Measurements from ENCODE around the gene MLH3.
"Not testable (repeated sequence)": the region's sequence is repeated elsewhere in the genome, so short reads cannot be mapped to it uniquely, and the experiment has no call there.

Gene MLH3

DNA sequence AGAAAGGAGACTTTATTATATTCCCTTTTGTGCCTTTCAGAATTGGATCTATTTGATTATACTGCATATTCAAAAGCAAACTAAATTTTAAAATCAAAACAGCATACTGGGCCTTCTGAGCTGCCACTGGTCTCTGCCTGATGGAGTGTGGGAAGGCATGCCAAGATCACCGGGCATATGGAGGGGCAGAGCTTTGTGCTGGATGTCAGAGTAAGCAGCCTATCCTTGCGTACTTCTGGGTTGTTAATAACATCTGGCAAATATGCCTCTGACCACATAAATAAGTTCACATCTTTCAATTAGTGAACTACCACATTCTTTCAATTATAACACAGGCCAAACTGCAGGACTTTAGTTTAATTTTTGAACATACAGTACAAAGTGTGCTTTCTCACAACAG, 18.3 kb downstream of the MLH3 start:
- in situ Hi-C loops (cut with MboI; ENCODE audit: low sequenced_read_pairs) = no loop called here

DNA sequence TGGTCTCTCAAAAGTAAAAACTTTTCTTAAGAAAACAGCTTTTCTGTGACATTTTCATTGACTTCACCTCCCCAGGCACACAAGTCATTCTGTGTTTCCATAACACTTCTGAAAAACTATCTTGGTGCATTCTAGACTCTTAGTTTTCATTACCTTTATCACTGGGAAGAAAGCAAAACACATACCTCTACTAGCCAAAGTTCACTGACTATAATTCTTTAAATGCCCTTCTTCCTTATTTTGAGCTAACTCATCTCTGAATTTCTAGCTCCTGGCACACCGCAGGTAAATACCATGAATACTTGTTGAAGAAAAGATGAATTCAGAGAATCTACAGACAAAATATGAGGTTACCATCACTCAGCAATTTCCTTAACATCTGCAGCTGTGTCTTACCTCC, 21.1 kb downstream of the MLH3 start:
- in situ Hi-C loops (cut with MboI; ENCODE audit: low sequenced_read_pairs) = no loop called here

- in situ Hi-C loops (cut with MboI; ENCODE audit: low sequenced_read_pairs) = no loop called here
Measured at GRCh38 chr14:75025876-75026275, 25.4 kb downstream of the MLH3 start.

DNA sequence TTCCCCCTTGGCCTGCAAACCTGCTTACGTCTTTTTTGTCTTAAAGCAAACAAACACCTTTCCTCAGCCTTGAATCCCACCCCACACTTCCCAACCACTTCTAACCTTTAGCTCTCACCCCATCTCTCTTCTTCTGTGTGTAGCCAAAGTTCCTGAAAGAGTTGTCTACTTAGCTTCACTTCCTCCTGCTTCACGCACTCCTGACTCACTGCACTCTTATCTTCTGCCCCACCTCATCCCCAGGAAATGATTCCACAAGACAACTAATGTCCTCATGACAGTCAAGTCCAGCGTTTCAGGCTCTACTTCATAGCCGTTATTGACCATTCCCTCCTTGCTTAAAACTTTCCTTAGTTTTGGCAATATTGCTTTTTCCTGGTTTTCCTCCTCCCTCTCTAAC, 26.2 kb downstream of the MLH3 start:
- in situ Hi-C loops (cut with MboI; ENCODE audit: low sequenced_read_pairs) = no loop called here

GRCh38 chr14:75023108-75023507, 28.2 kb downstream of the MLH3 start:
- in situ Hi-C loops (cut with MboI; ENCODE audit: low sequenced_read_pairs) = no loop called here

DNA sequence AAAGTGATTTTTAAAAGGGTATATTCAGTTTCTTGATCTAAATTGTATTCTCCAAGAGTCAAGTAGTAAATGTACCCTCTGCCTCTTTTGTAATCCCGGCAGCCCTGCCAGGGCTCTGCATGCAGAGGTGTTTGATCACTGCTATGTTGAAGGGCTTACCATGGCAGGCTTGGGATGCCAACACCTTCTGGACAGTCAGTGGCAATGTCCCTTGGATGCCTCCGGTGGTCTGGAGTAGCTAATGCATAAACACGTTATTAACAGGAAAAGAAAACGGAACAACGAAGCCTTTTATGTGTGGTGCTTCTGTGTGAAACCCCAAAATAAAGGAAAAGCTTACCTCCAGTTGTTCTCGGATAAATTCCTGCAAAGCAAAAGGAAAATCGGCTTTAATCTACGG, 28.6 kb downstream of the MLH3 start:
- in situ Hi-C loops (cut with MboI; ENCODE audit: low sequenced_read_pairs) = no loop called here

- in situ Hi-C loops (cut with MboI; ENCODE audit: low sequenced_read_pairs) = no loop called here
Measured at GRCh38 chr14:75018694-75019093, 32.6 kb downstream of the MLH3 start.

DNA sequence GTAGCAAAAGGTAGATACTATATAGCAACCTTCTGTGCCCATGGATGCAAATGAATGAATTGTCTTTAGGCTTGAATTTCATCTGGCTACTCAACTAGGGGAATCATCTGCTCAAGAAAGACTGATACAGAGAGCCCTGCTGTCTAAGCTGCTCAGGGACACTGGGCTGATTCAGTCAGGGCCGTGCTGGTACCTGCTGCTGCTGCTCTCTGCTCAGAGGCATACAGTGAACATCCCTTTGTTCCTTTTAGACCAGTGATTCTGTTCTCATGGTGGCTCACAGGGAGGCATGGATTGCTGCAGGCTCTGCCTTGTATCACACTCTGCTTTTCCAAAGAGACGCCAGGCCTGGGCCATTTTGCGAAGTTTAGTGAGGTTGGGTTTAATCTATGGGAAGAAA, 34.5 kb downstream of the MLH3 start:
- in situ Hi-C loops (cut with MboI; ENCODE audit: low sequenced_read_pairs) = no loop called here

DNA sequence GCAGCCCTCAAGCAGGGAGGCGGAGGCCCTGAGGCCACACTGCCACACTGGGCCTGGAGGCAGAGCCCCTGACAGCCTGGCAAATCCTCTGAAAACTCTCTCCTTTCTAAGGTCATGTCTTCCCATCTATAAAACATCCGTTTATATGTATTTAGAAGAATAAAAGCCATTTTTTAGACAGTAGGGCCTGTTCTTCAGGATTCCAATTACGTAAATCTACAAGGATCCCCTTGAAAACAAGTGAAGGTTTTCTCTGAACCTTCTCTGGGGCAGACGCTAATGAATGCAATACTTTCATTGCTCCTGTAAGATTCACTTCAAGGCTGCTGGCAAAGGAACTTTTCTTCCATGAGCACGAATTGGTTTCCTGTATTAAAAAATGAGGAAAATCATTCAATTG, 35.8 kb downstream of the MLH3 start:
- in situ Hi-C loops (cut with MboI; ENCODE audit: low sequenced_read_pairs) = no loop called here

GRCh38 chr14:75013290-75013689, 38.0 kb downstream of the MLH3 start:
- in situ Hi-C loops (cut with MboI; ENCODE audit: low sequenced_read_pairs) = no loop called here

DNA sequence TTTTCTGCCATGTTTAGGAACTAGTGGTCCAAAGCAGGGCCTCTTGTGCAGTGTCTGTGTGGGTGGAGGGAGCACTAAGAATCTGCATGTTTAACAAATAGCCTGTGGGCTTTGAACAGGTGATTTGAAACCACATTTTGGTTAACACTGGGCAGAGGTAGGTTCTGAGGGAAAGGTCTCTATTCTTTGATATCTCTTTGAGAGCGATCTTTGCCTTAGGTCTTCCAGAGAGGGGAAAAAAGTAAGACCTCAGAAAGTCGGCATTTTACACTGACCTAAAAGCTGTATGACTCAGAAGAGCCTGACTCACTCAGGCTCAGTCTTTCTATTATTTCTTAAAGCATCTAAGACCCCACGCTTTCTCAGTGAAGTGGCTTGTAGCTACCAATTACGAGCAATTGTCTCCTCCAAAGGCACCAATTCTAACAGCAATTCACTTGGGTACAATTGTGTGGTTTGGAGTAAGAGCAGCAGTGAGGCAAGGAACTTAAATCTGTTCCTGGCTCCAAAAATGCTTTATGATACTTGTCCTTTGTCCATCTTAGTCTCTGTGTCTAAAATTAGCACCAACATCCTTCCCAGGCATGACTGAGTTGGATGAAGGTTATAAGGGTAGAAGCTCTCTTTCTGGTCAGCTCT, 39.8 kb downstream of the MLH3 start:
- in situ Hi-C loops (cut with MboI; ENCODE audit: low sequenced_read_pairs) = no loop called here

- in situ Hi-C loops (cut with MboI; ENCODE audit: low sequenced_read_pairs) = no loop called here
Measured at GRCh38 chr14:75010472-75011093, 40.7 kb downstream of the MLH3 start.

DNA sequence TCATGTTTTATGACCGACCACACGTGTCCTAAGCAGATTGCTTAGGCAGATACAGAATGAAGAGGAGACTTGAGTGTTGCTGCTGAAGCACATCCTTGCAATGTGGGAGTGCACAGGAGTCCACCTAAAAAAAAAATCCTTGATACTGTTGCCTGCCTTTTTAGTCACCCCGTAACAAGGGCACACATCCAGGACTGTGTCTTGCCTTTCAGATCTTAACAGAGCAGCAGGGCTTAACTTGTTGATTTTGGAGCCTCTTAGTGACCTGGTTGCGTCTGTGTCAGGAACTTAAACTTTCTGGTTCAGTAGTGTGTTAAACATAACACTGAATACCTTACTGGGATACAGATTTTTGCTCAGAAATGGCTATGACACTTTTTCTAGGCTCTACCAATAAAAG, 42.1 kb downstream of the MLH3 start:
- in situ Hi-C loops (cut with MboI; ENCODE audit: low sequenced_read_pairs) = no loop called here

GRCh38 chr14:75005357-75005756, 45.9 kb downstream of the MLH3 start:
- in situ Hi-C loops (cut with MboI; ENCODE audit: low sequenced_read_pairs) = no loop called here

DNA sequence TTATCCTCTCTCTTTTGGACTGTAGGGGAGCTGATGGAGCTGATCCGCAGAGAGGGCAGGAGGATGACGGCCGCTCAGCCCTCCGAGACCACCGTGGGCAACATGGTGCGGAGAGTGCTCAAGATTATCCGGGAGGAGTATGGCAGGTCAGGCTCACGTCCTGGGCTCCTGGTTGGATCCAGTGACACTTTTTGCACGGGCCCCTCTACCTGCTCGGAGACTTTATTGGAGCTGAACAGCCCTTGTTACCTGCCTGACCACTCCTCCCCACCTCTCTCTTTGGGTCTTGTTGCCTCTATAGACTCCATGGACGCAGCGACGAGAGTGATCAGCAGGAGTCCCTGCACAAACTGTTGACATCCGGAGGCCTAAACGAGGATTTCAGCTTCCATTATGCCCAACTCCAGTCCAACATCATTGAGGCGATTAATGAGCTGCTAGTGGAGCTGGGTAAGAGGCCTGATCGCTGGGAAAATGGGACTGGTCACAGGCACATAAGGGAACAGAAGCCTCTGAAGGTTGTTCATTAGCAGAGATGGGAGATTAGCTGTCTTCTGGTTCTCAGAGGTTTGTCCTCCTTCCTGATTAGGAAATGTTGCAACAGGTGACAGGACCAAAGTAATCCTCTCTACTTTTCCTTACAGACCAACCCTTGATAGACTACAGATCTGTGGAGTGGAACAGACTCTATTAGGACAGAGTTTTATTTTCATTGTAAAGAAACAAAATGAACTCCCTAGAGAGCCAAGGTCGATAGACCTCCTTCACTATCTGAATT, 47.8 kb downstream of the MLH3 start:
- in situ Hi-C loops (cut with MboI; ENCODE audit: low sequenced_read_pairs) = no loop called here

DNA sequence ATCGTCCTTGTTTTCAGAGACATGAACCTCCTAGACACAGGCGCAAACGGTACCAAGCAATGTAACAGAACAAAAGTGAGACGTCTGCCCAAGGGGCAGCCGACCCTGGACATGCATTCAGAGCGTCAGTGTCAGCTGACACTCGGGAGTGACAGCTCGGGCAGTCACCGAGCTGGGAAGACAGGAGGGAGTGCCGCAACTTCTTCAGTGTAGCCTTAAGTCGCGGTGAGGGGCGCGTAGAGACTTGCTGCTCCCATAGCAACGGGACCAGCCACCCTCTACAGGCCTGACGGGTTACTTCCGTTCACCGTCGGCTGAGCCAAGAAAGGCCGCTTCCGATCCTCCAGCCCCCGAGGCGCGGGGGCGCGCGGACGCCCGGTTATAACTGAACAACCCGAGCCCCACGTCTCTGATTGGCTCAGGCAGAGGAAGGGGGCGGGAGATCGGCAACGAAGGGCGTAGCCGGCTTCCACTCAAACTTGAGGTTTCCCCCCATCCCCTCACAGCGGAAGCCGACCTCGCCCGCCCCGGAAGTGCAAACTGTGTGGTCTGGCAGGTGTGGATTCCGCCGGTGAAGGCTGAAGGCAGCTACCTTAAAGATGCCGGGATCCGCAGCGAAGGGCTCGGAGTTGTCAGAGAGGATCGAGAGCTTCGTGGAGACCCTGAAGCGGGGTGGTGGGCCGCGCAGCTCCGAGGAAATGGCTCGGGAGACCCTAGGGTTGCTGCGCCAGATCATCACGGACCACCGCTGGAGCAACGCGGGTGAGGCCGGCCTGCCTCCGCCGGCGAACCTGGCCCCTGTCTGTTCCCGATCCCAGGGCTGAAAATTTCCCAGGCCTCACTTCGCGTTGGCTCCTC, 48.6 kb downstream of the MLH3 start, which contains the start of gene EIF2B2:
Gene EIF2B2, plus strand, starts transcription at position 530 of the 858 bp plus-strand sequence. Its CDS starts 70 bp downstream, at position 600.
- in situ Hi-C loops (cut with MboI; ENCODE audit: low sequenced_read_pairs) = no loop called here

DNA sequence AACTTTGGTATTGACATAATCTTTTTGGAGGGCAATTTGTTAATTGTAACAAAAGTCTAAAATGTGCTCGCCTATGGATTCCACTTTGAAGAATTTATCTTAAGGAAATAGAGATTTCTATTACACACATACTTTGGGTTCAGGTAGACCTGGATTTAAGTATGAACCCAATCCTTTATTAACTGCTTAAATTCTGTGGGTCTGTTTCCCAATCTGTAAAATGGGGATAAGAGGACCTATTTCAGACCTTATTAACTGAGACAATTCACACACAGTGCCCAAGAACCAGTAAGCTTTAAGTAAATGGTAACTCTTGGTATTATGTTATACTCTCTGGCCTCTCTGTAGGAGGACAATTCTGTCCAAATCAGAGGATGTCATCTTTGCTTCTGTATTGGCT, 49.4 kb downstream of the MLH3 start:
- in situ Hi-C loops (cut with MboI; ENCODE audit: low sequenced_read_pairs) = no loop called here

GRCh38 chr14:75001261-75001660, 50.0 kb downstream of the MLH3 start:
- in situ Hi-C loops (cut with MboI; ENCODE audit: low sequenced_read_pairs) = no loop called here

- in situ Hi-C loops (cut with MboI; ENCODE audit: low sequenced_read_pairs) = not testable (repeated sequence)
Measured at GRCh38 chr14:74995781-74996180, 55.5 kb downstream of the MLH3 start.

- in situ Hi-C loops (cut with MboI; ENCODE audit: low sequenced_read_pairs) = not testable (repeated sequence)
Measured at GRCh38 chr14:74994182-74994581, 57.1 kb downstream of the MLH3 start.

DNA sequence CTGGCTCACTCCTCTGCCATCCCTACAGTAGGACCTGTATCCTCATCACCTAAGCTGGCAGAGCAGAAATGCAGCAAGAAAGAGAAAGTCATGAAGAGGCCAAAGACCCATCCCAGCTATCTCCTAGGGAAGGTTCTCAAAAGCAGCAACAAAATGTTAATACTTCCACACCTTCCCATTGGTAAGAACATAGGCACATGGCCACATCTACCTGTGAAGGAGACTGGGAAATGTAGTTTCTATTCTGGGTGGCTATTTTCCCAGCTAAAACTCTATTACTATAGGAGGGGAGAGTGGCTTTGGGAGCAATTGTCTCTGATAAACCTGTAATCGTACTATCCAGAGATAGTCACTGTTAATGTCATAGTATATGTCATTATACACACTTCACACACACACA, 62.3 kb downstream of the MLH3 start:
- in situ Hi-C loops (cut with MboI; ENCODE audit: low sequenced_read_pairs) = no loop called here

Measured in hTERT RPE-1 (cell line).